Right lobe of liver (tissue), 4 donors: ENCODE data around the gene MCOLN2.

Source experiments
- CTCF ChIP-seq, 4 donors: fragments of 200-600 bp in 3 of 4; fragments of 450-650 bp in 1 of 4; IDR thresholded peaks; one replicate each; pipeline versions ENCODE4 v1.5.1 to v1.8.0; 2016 to 2022; ENCODE audit warnings: antibody characterized with exemption in 4 of 4, mild to moderate bottlenecking in 2 of 4
- POLR2A ChIP-seq: fragments of 450-650 bp; IDR thresholded peaks from one replicate; pipeline ENCODE4 v1.6.1; 2017; ENCODE audit warnings: antibody characterized with exemption, mild to moderate bottlenecking
- donor health status: DM: no; HTN: no; CAD: no.
- donor health status: DM: no; HTN: no; CAD: no.
- donor health status: DM: no; HTN: yes; CAD: no.

- peak in 3 of 4 donors; percentile 7 to 27 (median 12) for TF ChIP-seq CTCF (IDR thresholded peaks at IDR 0.05)
- no peak for TF ChIP-seq POLR2A
These were observed 30.5 kb upstream of the MCOLN2 start for GRCh38 chr1:85027242-85027983.
